K562 (cell line): Measurements from ENCODE around the gene PTPRT. TPM values are rescaled to one million over a fixed set of nuclear protein-coding genes. Genes with fewer than 3 reads are reported as not detected.

Experiments
- ATAC-seq: fragments of 200-7000 bp; cut with Tn5 transposase; 3 replicates; pipeline ENCODE4 v1.9.1; 2020; ENCODE audit warnings: moderate library complexity
- BruUV-seq: library from RNA; stranded (reverse); fragments of 400-500 nt; replicated peaks from 2 replicates; lab custom pipeline; 2021; lab: Mats Ljungman, UMichigan
- CTCF ChIA-PET: fragments of 300-600 bp; formaldehyde crosslinking; extraction: SDS; loops from one replicate; lab custom pipeline; 2021; ENCODE audit warnings: low intra/inter-chr PET ratio; lab: Yijun Ruan, JAX
- POLR2A ChIA-PET: fragments of 300-600, 350-650 bp; sonication (Branson Sonifier 250); formaldehyde crosslinking; extraction: SDS; loops from one replicate; lab custom pipeline; 2021; ENCODE audit warnings: antibody characterized with exemption, inconsistent platforms; lab: Yijun Ruan, JAX
- DNase-seq, 4 experiments: peaks; one replicate each; pipeline versions ENCODE4 v3.0.0 to v3.0.0-alpha.2; 2011 to 2018; ENCODE audit warnings: low spot score in 3 of 4, mixed read lengths in 3 of 4; ENCODE audit errors: extremely low read depth in 1 of 4
- FAIRE-seq: peaks from 2 replicates; lab custom pipeline; 2011; peaks lifted over from hg19 to GRCh38; lab: Jason Lieb, UNC
- H2AFZ ChIP-seq: 2 replicates; pipeline ENCODE4 v1.6.0; 2011; ENCODE audit warnings: low read depth, low read length, control low read depth, inconsistent platforms
- H3K27ac ChIP-seq: fragments of 200-600 bp; 3 replicates; pipeline ENCODE4 v1.8.0; 2011; ENCODE audit warnings: low read depth, mild to moderate bottlenecking, control low read depth, inconsistent platforms, low read length, moderate library complexity, mixed read lengths; ENCODE audit errors: extremely low read depth
- H3K27me3 ChIP-seq, 2 experiments: fragments of 300-600 bp in 1 of 2; 2 replicates in 1 of 2; 3 replicates in 1 of 2; pipeline versions ENCODE4 v1.6.0 to v1.8.0; 2011; ENCODE audit warnings: inconsistent platforms in 2 of 2, low read length in 2 of 2, mild to moderate bottlenecking in 1 of 2, mixed read lengths in 1 of 2, moderate library complexity in 1 of 2; ENCODE audit not compliant: control insufficient read depth in 2 of 2, insufficient read depth in 2 of 2
- H3K36me3 ChIP-seq: fragments of 300-600 bp; 3 replicates; pipeline ENCODE4 v1.8.0; 2011; ENCODE audit warnings: mild to moderate bottlenecking, low read length, inconsistent platforms; ENCODE audit not compliant: control insufficient read depth, insufficient read depth
- H3K4me1 ChIP-seq, 2 experiments: fragments of 200-600 bp in 1 of 2; replicated peaks in 1 of 2; 2 replicates in 1 of 2; 3 replicates in 1 of 2; pipeline versions ENCODE4 v1.5.1 to v1.8.0; 2011; ENCODE audit warnings: inconsistent platforms in 2 of 2, low read length in 2 of 2, mild to moderate bottlenecking in 1 of 2, mixed read lengths in 1 of 2, moderate library complexity in 1 of 2; ENCODE audit not compliant: control insufficient read depth in 2 of 2, insufficient read depth in 2 of 2
- H3K4me2 ChIP-seq: 2 replicates; pipeline ENCODE4 v1.6.1; 2011; ENCODE audit warnings: low read length, control low read depth, inconsistent platforms, mixed read lengths; ENCODE audit not compliant: insufficient read depth
- H3K4me3 ChIP-seq: fragments of 200-600 bp; sonication (generic), shearing (Covaris generic); 2 replicates; pipeline ENCODE4 v1.5.1; 2016; ENCODE audit warnings: control low read depth, inconsistent platforms
- H3K79me2 ChIP-seq: fragments of 200-600 bp; 3 replicates; pipeline ENCODE4 v1.8.0; 2011; ENCODE audit warnings: low read length, inconsistent platforms; ENCODE audit not compliant: control insufficient read depth, insufficient read depth
- H3K9ac ChIP-seq, 2 experiments: 2 replicates each; pipeline versions ENCODE4 v1.6.0 to v1.6.1; 2011; ENCODE audit warnings: low read depth in 2 of 2, low read length in 2 of 2, control low read depth in 1 of 2, inconsistent platforms in 1 of 2, mild to moderate bottlenecking in 1 of 2, mixed read lengths in 1 of 2; ENCODE audit not compliant: insufficient read depth in 1 of 2
- H3K9me1 ChIP-seq: one replicate; pipeline ENCODE4 v1.6.0; 2011; ENCODE audit warnings: inconsistent platforms, mild to moderate bottlenecking, low read length, moderate library complexity; ENCODE audit not compliant: control insufficient read depth, insufficient read depth
- H3K9me3 ChIP-seq: replicated peaks from 2 replicates; pipeline ENCODE4 v1.5.1; 2011; ENCODE audit warnings: low read depth, low read length, inconsistent platforms; ENCODE audit not compliant: control insufficient read depth, insufficient read depth
- H4K20me1 ChIP-seq: replicated peaks from 2 replicates; pipeline ENCODE4 v1.6.1; 2011; ENCODE audit warnings: low read length, inconsistent platforms, mixed read lengths; ENCODE audit not compliant: control insufficient read depth, insufficient read depth
- CBX8 ChIP-seq: fragments of 200-600 bp; sonication (generic); IDR thresholded peaks from 2 replicates; pipeline ENCODE4 v1.6.1; 2012; ENCODE audit warnings: borderline replicate concordance, mixed run types, low read depth, mild to moderate bottlenecking, moderate library complexity, mixed read lengths, low read length, control low read depth, inconsistent platforms; ENCODE audit not compliant: poor library complexity, severe bottlenecking; ENCODE audit errors: extremely low read depth
- DMBX1 ChIP-seq: fragments of 250-450 bp; sonication (Bioruptor Pico); IDR thresholded peaks from 2 replicates; pipeline ENCODE4 v1.8.0; 2022; ENCODE audit warnings: inconsistent platforms, mild to moderate bottlenecking, moderate library complexity, borderline replicate concordance
- L3MBTL2 ChIP-seq: fragments of 450-650 bp; IDR thresholded peaks from 2 replicates; pipeline ENCODE4 v1.6.1; 2016; ENCODE audit warnings: mild to moderate bottlenecking, moderate library complexity
- NUFIP1 ChIP-seq: fragments of 450-650 bp; IDR thresholded peaks from 2 replicates; pipeline ENCODE4 v1.6.1; 2018; ENCODE audit not compliant: partially characterized antibody
- SIRT6 ChIP-seq: IDR thresholded peaks from one replicate; pipeline ENCODE4 v1.6.1; 2012; ENCODE audit warnings: low read depth, mild to moderate bottlenecking, control low read depth, inconsistent platforms, low read length, moderate library complexity
- SRSF3 ChIP-seq: fragments of 200-400 bp; formaldehyde crosslinking; IDR thresholded peaks from 2 replicates; pipeline ENCODE4 v1.6.1; 2016; ENCODE audit warnings: mild to moderate bottlenecking, low read length, moderate library complexity; ENCODE audit not compliant: insufficient read depth
- THRA ChIP-seq: fragments of 450-650 bp; IDR thresholded peaks from 2 replicates; pipeline ENCODE4 v1.6.1; 2017; ENCODE audit warnings: mild to moderate bottlenecking, moderate library complexity
- ZBTB8A ChIP-seq: fragments of 450-650 bp; IDR thresholded peaks from 2 replicates; pipeline ENCODE4 v1.6.1; 2018; ENCODE audit warnings: mild to moderate bottlenecking, moderate library complexity; ENCODE audit not compliant: partially characterized antibody
- ZHX1 ChIP-seq: fragments of 150-350 bp; conservative IDR thresholded peaks from 2 replicates; pipeline ENCODE4 v1.6.1; 2014; ENCODE audit warnings: low read length
- ZNF239 ChIP-seq: fragments of 250-450 bp; sonication (Bioruptor Pico); IDR thresholded peaks from 2 replicates; pipeline ENCODE4 v1.4.0; 2020; ENCODE audit warnings: mild to moderate bottlenecking
- ZNF282 ChIP-seq: sonication (generic); formaldehyde crosslinking; IDR thresholded peaks from 2 replicates; pipeline ENCODE4 v1.8.1; 2023; ENCODE audit warnings: missing genetic modification reagents
- WGBS: fragments of 100-300 bp; shearing (Covaris generic); methylation state at CpG from one replicate; pipeline ENCODE4 v1.1.6; 2016; ENCODE audit warnings: low coverage, mixed read lengths; ENCODE audit not compliant: insufficient coverage; ENCODE audit errors: missing lambda C conversion rate; 5-methylcytosine and 5-hydroxymethylcytosine counted together
- in situ Hi-C: fragments of 300-500 bp; cut with MboI; formaldehyde crosslinking; loops from 4 replicates; pipeline ENCODE4 v1.15.0; 2018; ENCODE audit warnings: inconsistent platforms, mixed read lengths
- intact Hi-C: fragments of 100-400 bp; cut with micrococcal nuclease; formaldehyde crosslinking; loops from 2 replicates; pipeline ENCODE4 v1.14.2; 2022
- polyA plus RNA-seq, 8 experiments: library from polyadenylated mRNA; depleted of rRNA in 4 of 8; stranded (reverse) in 5 of 8; unstranded in 3 of 8; fragments of >200 nt; fragmentation: Nextera tagmentation in 2 of 8; fragmentation: Illumina TruSeq in 1 of 8; extraction: Ambion mirVana in 2 of 8; extraction: Trizol in 1 of 8; gene quantifications; 2 replicates each; pipeline versions ENCODE4 v1.2.1 to v1.2.3, GENCODE V29; 2011 to 2014; ENCODE audit warnings: inconsistent platforms in 1 of 8, missing spikeins in 1 of 8
- total RNA-seq, 7 experiments: library from RNA; depleted of rRNA in 6 of 7; stranded (reverse); fragments of >200 nt in 6 of 7; fragmentation: Illumina TruSeq in 2 of 7; extraction: Trizol in 2 of 7; gene quantifications; 2 replicates each; pipeline versions ENCODE4 v1.2.1 to v1.2.3, GENCODE V29; 2011 to 2021; ENCODE audit warnings: low replicate concordance in 1 of 7

PTPRT gene
- total and polyA plus RNA-seq, 9 of the 15 experiments (the other 6 are each of a cell fraction or from before 2014, with no cell fraction given) = not detected

GRCh38 chr20:42338294-42339201, 851.2 kb downstream of the PTPRT start (continued):
- TF ChIP-seq THRA (no peak), CBX8 (no peak), L3MBTL2 (no peak)

- in situ Hi-C loops (no loop called here), intact Hi-C loops (no loop called here)
- no peaks in the 10 kb centered on the region for H3K27me3 ChIP-seq
- TF ChIP-seq ZNF239 (CRISPR knock-in tag) = no peak
- no peak for TF ChIP-seq DMBX1 (CRISPR knock-in tag)
- no peak for TF ChIP-seq SRSF3
- no peak for TF ChIP-seq ZNF282 (CRISPR knock-in tag)
- TF ChIP-seq SIRT6 = no peak
- TF ChIP-seq NUFIP1 = no peak
- no peak for TF ChIP-seq ZHX1
- no peak for TF ChIP-seq ZBTB8A
- DNase-seq (no peak), ATAC-seq (no peak), FAIRE-seq (no peak)
- no peaks in the 10 kb centered on the region for H3K9me3 ChIP-seq
- no peaks in the 10 kb centered on the region for H3K9me1 ChIP-seq
- no peaks in the 10 kb centered on the region for H3K36me3 ChIP-seq
- no peak overlapping the region for H3K9ac ChIP-seq
- no peak overlapping the region for H2AFZ ChIP-seq
- ChIA-PET CTCF (no interaction called here), POLR2A (interaction anchor here (0.6 to 1.3 kb wide), 2 partner anchors 8 to 14 kb away, joined by 3 read pairs; no protein-coding TSS in a partner anchor)
- H3K4me3 ChIP-seq = no peak overlapping the region
- H3K4me1 ChIP-seq = no peaks in the 10 kb centered on the region
- no peak overlapping the region for H3K27ac ChIP-seq
- no peaks in the 10 kb centered on the region for H3K79me2 ChIP-seq
- H4K20me1 ChIP-seq = no peaks in the 10 kb centered on the region
- no TSS peak for BruUV-seq
- 0% methylated on average over 1 of the region's 1 CpG for WGBS
- H3K4me2 ChIP-seq = no peak overlapping the region
Observed at GRCh38 chr20:42336576-42336975, 853.1 kb downstream of the PTPRT start.
